Mesenchymal stem cell (in vitro differentiated cells and primary cell): ENCODE measurements around the gene MFAP5.
"Not testable (repeated sequence)": the region's sequence is repeated elsewhere in the genome, so short reads cannot be mapped to it uniquely, and the experiment has no call there.

Source experiments
- DNase-seq: peaks from one replicate; pipeline ENCODE4 v3.0.0-alpha.2; 2013
- H2AFZ ChIP-seq: one replicate; pipeline ENCODE4 v1.6.1; 2013; ENCODE audit warnings: low read depth, mild to moderate bottlenecking, control low read depth, inconsistent platforms, low read length, moderate library complexity
- H2AK5ac ChIP-seq: 2 replicates; pipeline ENCODE4 v1.6.1; 2013; ENCODE audit warnings: low read length, moderate library complexity, mild to moderate bottlenecking, inconsistent platforms; ENCODE audit not compliant: severe bottlenecking
- H2BK120ac ChIP-seq: one replicate; pipeline ENCODE4 v1.6.1; 2013; ENCODE audit warnings: low read depth, mild to moderate bottlenecking, inconsistent platforms, low read length, moderate library complexity
- H2BK12ac ChIP-seq, 2 experiments: one replicate each; pipeline ENCODE4 v1.6.1; 2013; ENCODE audit warnings: inconsistent platforms in 2 of 2, low read length in 2 of 2, mild to moderate bottlenecking in 2 of 2, moderate library complexity in 2 of 2, control low read depth in 1 of 2
- H2BK15ac ChIP-seq: one replicate; pipeline ENCODE4 v1.6.1; 2013; ENCODE audit warnings: mild to moderate bottlenecking, low read depth, inconsistent platforms; ENCODE audit not compliant: poor library complexity, severe bottlenecking
- H2BK5ac ChIP-seq: 2 replicates; pipeline ENCODE4 v1.6.1; 2013; ENCODE audit warnings: low read depth, mild to moderate bottlenecking, low read length, control low read depth, inconsistent platforms; ENCODE audit not compliant: poor library complexity, severe bottlenecking
- H3K14ac ChIP-seq, 2 experiments: one replicate each; pipeline ENCODE4 v1.6.1; 2013; ENCODE audit warnings: inconsistent platforms in 2 of 2, low read length in 2 of 2, control low read depth in 1 of 2, mild to moderate bottlenecking in 1 of 2, moderate library complexity in 1 of 2
- H3K18ac ChIP-seq, 2 experiments: one replicate each; pipeline ENCODE4 v1.6.1; 2013; ENCODE audit warnings: inconsistent platforms in 2 of 2, low read length in 2 of 2, control low read depth in 1 of 2, low read depth in 1 of 2, mild to moderate bottlenecking in 1 of 2
- H3K23ac ChIP-seq, 2 experiments: one replicate each; pipeline ENCODE4 v1.6.1; 2013; ENCODE audit warnings: inconsistent platforms in 2 of 2, low read length in 2 of 2, mild to moderate bottlenecking in 2 of 2, moderate library complexity in 2 of 2, control low read depth in 1 of 2
- H3K27ac ChIP-seq: 2 replicates; pipeline ENCODE4 v1.5.1; 2013; ENCODE audit warnings: mild to moderate bottlenecking, moderate library complexity, low read length, control low read depth, inconsistent platforms; ENCODE audit not compliant: poor library complexity, severe bottlenecking
- H3K27me3 ChIP-seq, 2 experiments: 2 replicates each; pipeline versions ENCODE4 v1.6.1 to v1.7.0; 2013; ENCODE audit warnings: low read length in 2 of 2, mild to moderate bottlenecking in 2 of 2, moderate library complexity in 2 of 2, control low read depth in 1 of 2, inconsistent platforms in 1 of 2; ENCODE audit not compliant: control insufficient read depth in 1 of 2, insufficient read depth in 1 of 2
- H3K36me3 ChIP-seq, 2 experiments: 2 replicates each; pipeline versions ENCODE4 v1.6.1 to v1.7.0; 2013; ENCODE audit warnings: low read length in 2 of 2, control low read depth in 1 of 2, inconsistent platforms in 1 of 2, low read depth in 1 of 2, mild to moderate bottlenecking in 1 of 2; ENCODE audit not compliant: insufficient read depth in 2 of 2, control insufficient read depth in 1 of 2
- H3K4ac ChIP-seq, 2 experiments: one replicate each; pipeline ENCODE4 v1.6.1; 2013; ENCODE audit warnings: inconsistent platforms in 2 of 2, low read length in 2 of 2, mild to moderate bottlenecking in 2 of 2, moderate library complexity in 2 of 2, control low read depth in 1 of 2, low read depth in 1 of 2
- H3K4me1 ChIP-seq: 2 replicates; pipeline ENCODE4 v1.6.1; 2013; ENCODE audit warnings: low read depth, low read length, control low read depth; ENCODE audit not compliant: control insufficient read depth, insufficient read depth
- H3K4me2 ChIP-seq: 2 replicates; pipeline ENCODE4 v1.6.1; 2013; ENCODE audit warnings: low read length, mild to moderate bottlenecking, inconsistent platforms; ENCODE audit not compliant: poor library complexity, severe bottlenecking
- H3K4me3 ChIP-seq, 2 experiments: 2 replicates each; pipeline versions ENCODE4 v1.5.1 to v1.7.0; 2013; ENCODE audit warnings: low read length in 2 of 2, mild to moderate bottlenecking in 2 of 2, control low read depth in 1 of 2, low read depth in 1 of 2; ENCODE audit not compliant: insufficient read depth in 1 of 2
- H3K79me1 ChIP-seq: replicated peaks from 2 replicates; pipeline ENCODE4 v1.6.1; 2013; ENCODE audit warnings: mild to moderate bottlenecking, control low read depth, low read length, inconsistent platforms; ENCODE audit not compliant: poor library complexity, severe bottlenecking
- H3K9ac ChIP-seq: 2 replicates; pipeline ENCODE4 v1.7.0; 2013; ENCODE audit warnings: mild to moderate bottlenecking, low read length, moderate library complexity
- H3K9me3 ChIP-seq: 2 replicates; pipeline ENCODE4 v1.7.0; 2013; ENCODE audit warnings: mild to moderate bottlenecking, low read length; ENCODE audit not compliant: control insufficient read depth
- H4K8ac ChIP-seq: one replicate; pipeline ENCODE4 v1.6.1; 2013; ENCODE audit warnings: inconsistent platforms, mild to moderate bottlenecking, low read length, moderate library complexity
- H4K91ac ChIP-seq: one replicate; pipeline ENCODE4 v1.6.1; 2013; ENCODE audit warnings: mild to moderate bottlenecking, low read length, inconsistent platforms
- WGBS: methylation state at CpG from one replicate; pipeline ENCODE4 v1.1.7; 2013; ENCODE audit warnings: mixed read lengths; 5-methylcytosine and 5-hydroxymethylcytosine counted together

The MFAP5 gene

DNA sequence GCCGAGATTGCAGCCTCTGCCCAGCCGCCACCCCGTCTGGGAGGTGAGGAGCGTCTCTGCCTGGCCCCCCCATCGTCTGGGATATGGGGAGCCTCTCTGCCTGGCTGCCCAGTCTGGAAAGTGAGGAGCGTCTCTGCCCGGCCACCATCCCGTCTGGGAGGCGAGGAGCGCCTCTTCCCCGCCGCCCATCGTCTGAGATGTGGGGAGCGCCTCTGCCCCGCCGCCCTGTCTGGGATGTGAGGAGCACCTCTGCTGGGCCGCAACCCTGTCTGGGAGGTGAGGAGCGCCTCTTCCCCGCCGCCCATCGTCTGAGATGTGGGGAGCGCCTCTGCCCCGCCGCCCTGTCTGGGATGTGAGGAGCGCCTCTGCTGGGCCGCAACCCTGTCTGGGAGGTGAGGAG lies 37.9 kb downstream of the MFAP5 start:
- H3K27ac ChIP-seq, H2BK120ac ChIP-seq, H3K14ac ChIP-seq, H3K23ac ChIP-seq, H3K9me3 ChIP-seq, H2BK5ac ChIP-seq, H3K79me1 ChIP-seq, H3K36me3 ChIP-seq, H3K27me3 ChIP-seq, H2BK15ac ChIP-seq, H2AFZ ChIP-seq, H2BK12ac ChIP-seq, H3K4me3 ChIP-seq, H3K4ac ChIP-seq, DNase-seq, H3K9ac ChIP-seq, H3K18ac ChIP-seq, H3K4me1 ChIP-seq, H4K91ac ChIP-seq, H2AK5ac ChIP-seq, H4K8ac ChIP-seq, H3K4me2 ChIP-seq: not testable (repeated sequence)
- WGBS: 97% methylated on average over 17 of the region's 26 CpGs

DNA sequence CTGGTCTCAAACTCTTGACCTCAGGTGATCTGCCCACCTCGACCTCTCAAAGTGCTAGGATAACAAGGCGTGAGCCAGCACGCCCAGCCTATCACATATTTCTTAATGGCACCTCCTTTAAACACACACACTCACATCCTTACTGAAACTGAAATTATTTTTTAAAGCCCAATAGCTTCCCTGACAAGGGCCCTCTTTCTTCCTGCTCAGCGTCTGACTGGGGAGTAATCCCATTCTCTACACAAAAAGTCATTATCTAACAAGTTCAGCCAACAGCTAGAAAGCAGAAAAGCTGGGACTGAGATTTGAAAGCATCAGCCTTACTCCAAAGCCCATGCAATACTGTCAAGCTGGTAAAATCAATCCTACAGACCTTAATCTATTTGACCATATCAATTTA lies 40.0 kb downstream of the MFAP5 start:
- no peak for DNase-seq
- no peaks in the 10 kb centered on the region for H3K27me3 ChIP-seq

DNA sequence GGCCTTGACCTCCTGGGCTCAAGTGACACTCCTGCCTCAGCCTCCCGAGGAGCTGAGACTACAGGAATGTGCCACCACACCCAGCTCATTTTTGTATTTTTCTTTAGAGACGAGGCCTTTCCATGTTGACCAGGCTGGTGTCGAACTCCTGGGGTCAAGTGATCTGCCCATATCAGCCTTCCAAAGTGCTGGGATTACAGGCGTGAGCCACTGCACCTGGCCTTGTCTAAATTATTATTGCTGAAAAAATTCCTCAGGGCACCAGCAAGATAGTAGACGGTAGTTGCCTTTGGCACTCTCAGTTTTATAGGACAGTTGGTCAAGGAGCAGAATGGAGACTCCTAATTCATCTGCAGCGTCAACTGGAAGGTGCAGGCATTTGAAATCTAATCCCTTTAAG lies 47.4 kb downstream of the MFAP5 start:
- Histone ChIP-seq H2BK120ac (no peak overlapping the region), H3K4me3 (no peak overlapping the region), H3K27ac (no peak overlapping the region), H3K79me1 (no peaks in the 10 kb centered on the region), H3K18ac (no peak overlapping the region), H3K4ac (no peak overlapping the region), H3K36me3 (no peaks in the 10 kb centered on the region), H3K23ac (no peak overlapping the region), H3K4me1 (peaks cover 11% of the 10 kb centered on the region), H2AK5ac (no peak overlapping the region), H2BK5ac (no peak overlapping the region), H3K9ac (no peak overlapping the region), H2AFZ (no peak overlapping the region), H3K14ac (no peak overlapping the region), H3K4me2 (no peak overlapping the region), H2BK12ac (no peak overlapping the region), H2BK15ac (no peak overlapping the region), H3K9me3 (no peaks in the 10 kb centered on the region), H4K8ac (no peak overlapping the region), H3K27me3 (no peaks in the 10 kb centered on the region), H4K91ac (no peak overlapping the region)
- DNase-seq: no peak
- 87% methylated on average over 5 of the region's 6 CpGs for WGBS

More for the DNA sequence above, 40.0 kb downstream of the MFAP5 start:
- Histone ChIP-seq H3K4ac (no peak overlapping the region), H3K27ac (no peak overlapping the region), H2BK120ac (no peak overlapping the region), H3K4me1 (peaks cover 8% of the 10 kb centered on the region), H3K9ac (no peak overlapping the region), H3K36me3 (no peaks in the 10 kb centered on the region), H3K79me1 (no peaks in the 10 kb centered on the region), H2BK5ac (no peak overlapping the region), H2BK15ac (no peak overlapping the region), H4K8ac (no peak overlapping the region), H2AFZ (no peak overlapping the region), H3K4me3 (no peak overlapping the region), H3K4me2 (no peak overlapping the region), H3K23ac (no peak overlapping the region), H4K91ac (no peak overlapping the region), H3K18ac (no peak overlapping the region), H3K14ac (no peak overlapping the region), H2AK5ac (peak overlapping the region; percentile 86), H2BK12ac (no peak overlapping the region), H3K9me3 (no peaks in the 10 kb centered on the region)
- 84% methylated on average over 4 of the region's 4 CpGs for WGBS

DNA sequence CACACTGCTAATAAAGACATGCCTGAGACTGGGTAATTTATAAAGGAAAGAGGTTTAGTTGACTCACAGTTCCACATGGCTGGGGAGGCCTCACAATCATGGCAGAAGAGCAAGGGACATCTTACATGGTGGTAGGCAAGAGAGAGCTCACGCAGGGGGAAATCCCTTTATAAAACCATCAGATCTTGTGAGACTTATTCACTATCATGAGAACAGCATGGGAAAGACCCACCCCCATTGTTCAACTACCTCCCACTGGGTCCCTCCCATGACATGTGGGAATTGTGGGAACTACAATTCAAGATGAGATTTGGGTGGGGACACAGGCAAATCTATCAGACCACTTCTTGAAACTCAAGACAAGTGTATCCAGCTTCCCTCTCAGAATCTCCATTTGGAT lies 48.7 kb downstream of the MFAP5 start:
- not testable (repeated sequence) for H3K4me3 ChIP-seq, H2BK15ac ChIP-seq, H3K27ac ChIP-seq, H2BK120ac ChIP-seq, H3K27me3 ChIP-seq, H3K9ac ChIP-seq, H3K36me3 ChIP-seq, DNase-seq, H4K91ac ChIP-seq, H3K4me2 ChIP-seq, H2BK12ac ChIP-seq, H3K18ac ChIP-seq, H2AFZ ChIP-seq, H3K9me3 ChIP-seq, H3K23ac ChIP-seq, H3K14ac ChIP-seq, H3K79me1 ChIP-seq, H3K4ac ChIP-seq, H4K8ac ChIP-seq, H3K4me1 ChIP-seq, H2AK5ac ChIP-seq, H2BK5ac ChIP-seq
- WGBS: no CpG with 5 or more reads among the region's 1 CpG
